IMR-90 (cell line): ENCODE measurements around the gene STON2. TPM values are rescaled to one million over a fixed set of nuclear protein-coding genes. Genes with fewer than 3 reads are reported as not detected.

Experiments used
- ATAC-seq: fragments of 200-7000 bp; cut with Tn5 transposase; 2 replicates; pipeline ENCODE4 v1.9.1; 2020; ENCODE audit warnings: low read depth, mild to moderate bottlenecking, moderate library complexity
- BruUV-seq: library from RNA; stranded (reverse); fragments of 400-500 nt; replicated peaks from 2 replicates; lab custom pipeline; 2021; lab: Mats Ljungman, UMichigan
- CTCF ChIA-PET: fragments of 300-600 bp; formaldehyde crosslinking; extraction: SDS; loops from one replicate; lab custom pipeline; 2021; ENCODE audit warnings: antibody characterized with exemption; lab: Yijun Ruan, JAX
- POLR2A ChIA-PET: fragments of 300-600 bp; sonication (Branson Sonifier 250); formaldehyde crosslinking; loops from one replicate; lab custom pipeline; 2022; ENCODE audit warnings: antibody characterized with exemption; ENCODE audit not compliant: unreplicated experiment; lab: Charles Lee
- DNase-seq: peaks from one replicate; pipeline ENCODE4 v3.0.0; 2013
- H2AFZ ChIP-seq: replicated peaks from 2 replicates; pipeline ENCODE3; 2013; ENCODE audit warnings: low read length, mild to moderate bottlenecking; ENCODE audit not compliant: poor library complexity
- H2AK5ac ChIP-seq: 2 replicates; pipeline ENCODE4 v1.6.1; 2013; ENCODE audit warnings: low read depth, low read length, inconsistent platforms
- H2AK9ac ChIP-seq: replicated peaks from 2 replicates; pipeline ENCODE3; 2013; ENCODE audit warnings: mild to moderate bottlenecking, low read depth, low read length, moderate library complexity; ENCODE audit not compliant: poor library complexity
- H2BK120ac ChIP-seq: 2 replicates; pipeline ENCODE4 v1.6.1; 2013; ENCODE audit warnings: low read depth, low read length, inconsistent platforms
- H2BK15ac ChIP-seq: 3 replicates; pipeline ENCODE4 v1.6.1; 2013; ENCODE audit warnings: low read depth, low read length, inconsistent platforms
- H2BK20ac ChIP-seq: 2 replicates; pipeline ENCODE4 v1.6.1; 2013; ENCODE audit warnings: low read depth, mild to moderate bottlenecking, inconsistent platforms, low read length, moderate library complexity
- H2BK5ac ChIP-seq: 2 replicates; pipeline ENCODE4 v1.6.1; 2013; ENCODE audit warnings: mild to moderate bottlenecking, low read depth, low read length, inconsistent platforms; ENCODE audit not compliant: poor library complexity, severe bottlenecking
- H3K14ac ChIP-seq: replicated peaks from 2 replicates; pipeline ENCODE4 v1.6.1; 2013; ENCODE audit warnings: low read depth, low read length, inconsistent platforms
- H3K18ac ChIP-seq: 2 replicates; pipeline ENCODE4 v1.6.1; 2013; ENCODE audit warnings: low read depth, low read length, control low read depth
- H3K23ac ChIP-seq: 2 replicates; pipeline ENCODE4 v1.6.1; 2013; ENCODE audit warnings: low read depth, low read length, inconsistent platforms
- H3K27ac ChIP-seq: 2 replicates; pipeline ENCODE4 v1.5.1; 2013; ENCODE audit warnings: mild to moderate bottlenecking, control low read depth, low read length; ENCODE audit not compliant: insufficient read depth
- H3K27me3 ChIP-seq: 2 replicates; pipeline ENCODE4 v1.6.1; 2013; ENCODE audit warnings: low read length; ENCODE audit not compliant: control insufficient read depth, insufficient read depth
- H3K36me3 ChIP-seq: 2 replicates; pipeline ENCODE4 v1.6.1; 2013; ENCODE audit warnings: low read length, mixed read lengths; ENCODE audit not compliant: control insufficient read depth, insufficient read depth
- H3K4ac ChIP-seq: 2 replicates; pipeline ENCODE4 v1.6.1; 2013; ENCODE audit warnings: low read depth, low read length, inconsistent platforms
- H3K4me1 ChIP-seq: 2 replicates; pipeline ENCODE4 v1.6.1; 2013; ENCODE audit warnings: low read length, mixed read lengths; ENCODE audit not compliant: control insufficient read depth, insufficient read depth
- H3K4me2 ChIP-seq: 2 replicates; pipeline ENCODE4 v1.6.1; 2013; ENCODE audit warnings: low read depth, mild to moderate bottlenecking, control low read depth, low read length, moderate library complexity
- H3K4me3 ChIP-seq: 2 replicates; pipeline ENCODE4 v1.5.1; 2013; ENCODE audit warnings: low read depth, mild to moderate bottlenecking, control low read depth, low read length, moderate library complexity; ENCODE audit not compliant: insufficient read depth
- H3K56ac ChIP-seq: 2 replicates; pipeline ENCODE4 v1.6.1; 2013; ENCODE audit warnings: low read length, inconsistent platforms; ENCODE audit not compliant: insufficient read depth; ENCODE audit errors: extremely low read depth
- H3K79me1 ChIP-seq, 2 experiments: 2 replicates each; pipeline ENCODE4 v1.6.1; 2013; ENCODE audit warnings: low read length in 2 of 2, inconsistent platforms in 1 of 2, low read depth in 1 of 2
- H3K9ac ChIP-seq: 2 replicates; pipeline ENCODE4 v1.6.1; 2013; ENCODE audit warnings: low read depth, low read length, control low read depth
- H3K9me1 ChIP-seq: 2 replicates; pipeline ENCODE4 v1.6.1; 2013; ENCODE audit warnings: low read length, inconsistent platforms; ENCODE audit not compliant: insufficient read depth
- H3K9me3 ChIP-seq: 2 replicates; pipeline ENCODE4 v1.6.1; 2013; ENCODE audit warnings: low read length; ENCODE audit not compliant: control insufficient read depth, insufficient read depth
- H4K20me1 ChIP-seq: 2 replicates; pipeline ENCODE4 v1.6.1; 2013; ENCODE audit warnings: low read length, inconsistent platforms; ENCODE audit not compliant: insufficient read depth
- H4K5ac ChIP-seq: 2 replicates; pipeline ENCODE4 v1.6.1; 2013; ENCODE audit warnings: mild to moderate bottlenecking, low read depth, low read length, control low read depth
- H4K8ac ChIP-seq, 2 experiments: 2 replicates each; pipeline ENCODE4 v1.6.1; 2013; ENCODE audit warnings: low read depth in 2 of 2, low read length in 2 of 2, control low read depth in 1 of 2, inconsistent platforms in 1 of 2
- H4K91ac ChIP-seq: 2 replicates; pipeline ENCODE4 v1.6.1; 2013; ENCODE audit warnings: low read depth, low read length, inconsistent platforms; ENCODE audit not compliant: insufficient read depth
- BHLHE40 ChIP-seq: fragments of 150-350 bp; IDR thresholded peaks from 2 replicates; pipeline ENCODE4 v1.6.1; 2016; ENCODE audit warnings: mild to moderate bottlenecking, low read depth, low read length
- CEBPB ChIP-seq: IDR thresholded peaks from 2 replicates; pipeline ENCODE4 v1.6.1; 2012; ENCODE audit warnings: low read depth, low read length, improper control_type of control experiment
- CHD1 ChIP-seq: IDR thresholded peaks from 2 replicates; pipeline ENCODE4 v1.6.1; 2012; ENCODE audit warnings: low read depth, low read length, improper control_type of control experiment
- ELK1 ChIP-seq: fragments of 150-350 bp; IDR thresholded peaks from 2 replicates; pipeline ENCODE4 v1.6.1; 2016; ENCODE audit warnings: low read depth, mild to moderate bottlenecking, low read length, moderate library complexity, borderline replicate concordance
- FOS ChIP-seq: fragments of 150-350 bp; IDR thresholded peaks from 2 replicates; pipeline ENCODE4 v1.6.1; 2016; ENCODE audit warnings: low read depth, low read length
- MAZ ChIP-seq: IDR thresholded peaks from 2 replicates; pipeline ENCODE4 v1.6.1; 2012; ENCODE audit warnings: low read depth, mild to moderate bottlenecking, low read length, improper control_type of control experiment, moderate library complexity, borderline replicate concordance
- MXI1 ChIP-seq: IDR thresholded peaks from 2 replicates; pipeline ENCODE4 v1.6.1; 2012; ENCODE audit warnings: low read depth, mild to moderate bottlenecking, low read length, moderate library complexity, borderline replicate concordance
- NFE2L2 ChIP-seq: fragments of 150-350 bp; IDR thresholded peaks from 2 replicates; pipeline ENCODE4 v1.6.1; 2016; ENCODE audit warnings: low read depth, mild to moderate bottlenecking, low read length
- POLR2A ChIP-seq: IDR thresholded peaks from 2 replicates; pipeline ENCODE4 v1.6.1; 2012; ENCODE audit warnings: mild to moderate bottlenecking, low read depth, low read length
- RAD21 ChIP-seq: IDR thresholded peaks from 2 replicates; pipeline ENCODE4 v1.6.1; 2012; ENCODE audit warnings: low read length, improper control_type of control experiment
- RCOR1 ChIP-seq: IDR thresholded peaks from 2 replicates; pipeline ENCODE4 v1.6.1; 2012; ENCODE audit warnings: mild to moderate bottlenecking, low read length, improper control_type of control experiment; ENCODE audit not compliant: insufficient replicate concordance
- RFX5 ChIP-seq: IDR thresholded peaks from 2 replicates; pipeline ENCODE4 v1.8.0; 2012; ENCODE audit warnings: low read depth, mild to moderate bottlenecking, low read length, moderate library complexity
- SMC3 ChIP-seq: fragments of 150-350 bp; IDR thresholded peaks from 2 replicates; pipeline ENCODE4 v1.6.1; 2016; ENCODE audit warnings: low read depth, mild to moderate bottlenecking, antibody characterized with exemption, low read length, moderate library complexity
- WGBS, 2 experiments: methylation state at CpG; one replicate each; pipeline versions ENCODE4 v1.1.5 to v1.1.7; 2013; ENCODE audit warnings: missing lambda C conversion rate in 2 of 2; ENCODE audit not compliant: insufficient read length in 1 of 2; ENCODE audit errors: extremely low coverage in 2 of 2; 5-methylcytosine and 5-hydroxymethylcytosine counted together
- dilution Hi-C: fragments of 300-500 bp; cut with HindIII; formaldehyde crosslinking; loops from one replicate; pipeline ENCODE4 v1.14.3; 2018; ENCODE audit warnings: low sequenced_read_pairs; ENCODE audit not compliant: unreplicated experiment
- in situ Hi-C: fragments of 300-500 bp; cut with MboI; formaldehyde crosslinking; loops from 3 replicates; pipeline ENCODE4 v1.14.3; 2019; ENCODE audit warnings: low sequenced_read_pairs, inconsistent platforms, mixed read lengths
- intact Hi-C: fragments of 100-400 bp; cut with micrococcal nuclease; formaldehyde crosslinking; loops from 2 replicates; pipeline ENCODE4 v1.10.0; 2022
- polyA plus RNA-seq, 3 experiments: library from polyadenylated mRNA; depleted of rRNA; stranded (reverse); fragments of >200 nt; gene quantifications; 2 replicates each; pipeline ENCODE4 v1.2.3, GENCODE V29; 2012; ENCODE audit warnings: low replicate concordance in 1 of 3
- total RNA-seq: library from RNA; depleted of rRNA; stranded (reverse); fragments of >200 nt; gene quantifications from 2 replicates; pipeline ENCODE4 v1.2.3, GENCODE V29; 2012
- TF ChIP-seq, protein P1 (sequence below): conservative IDR thresholded peaks from 2 replicates; pipeline ENCODE4 v1.5.1; 2012; ENCODE audit warnings: mild to moderate bottlenecking, low read depth, low read length, improper control_type of control experiment

Gene STON2
- total and polyA plus RNA-seq, 2 of the 4 experiments (the other 2 are of a cell fraction), result not detected

GRCh38 chr14:81269100-81269978 is 130.8 kb downstream of the STON2 start:
- Histone ChIP-seq H3K27me3 (no peaks in the 10 kb centered on the region; the same call in 1 of the 2 replicates), H3K23ac (no peak overlapping the region), H2BK120ac (no peak overlapping the region), H3K9me1 (no peaks in the 10 kb centered on the region), H3K9ac (no peak overlapping the region), H3K18ac (no peak overlapping the region), H3K27ac (no peak overlapping the region), H3K4me2 (no peak overlapping the region), H2AFZ (no peak overlapping the region), H2BK20ac (no peak overlapping the region), H4K91ac (no peak overlapping the region), H3K36me3 (no peaks in the 10 kb centered on the region), H3K4me3 (no peak overlapping the region), H2BK15ac (no peak overlapping the region), H4K8ac (no peak overlapping the region), H3K4ac (no peak overlapping the region), H4K20me1 (no peaks in the 10 kb centered on the region), H3K56ac (no peak overlapping the region), H3K9me3 (no peaks in the 10 kb centered on the region), H4K5ac (no peak overlapping the region), H3K4me1 (no peaks in the 10 kb centered on the region), H3K14ac (no peak overlapping the region), H2AK9ac (no peak overlapping the region), H2AK5ac (no peak overlapping the region), H3K79me1 (no peaks in the 10 kb centered on the region), H2BK5ac (no peak overlapping the region)
- dilution Hi-C loops (no loop called here), in situ Hi-C loops (no loop called here), intact Hi-C loops (loop anchor here (1.0 kb wide), 2 partner anchors 184 to 195 kb away; no protein-coding TSS in a partner anchor)
- ChIA-PET CTCF (interaction anchor here (0.6 to 1.8 kb wide), 11 partner anchors 9 to 267 kb away, joined by 3 to 12 read pairs (median 3); no protein-coding TSS in a partner anchor), POLR2A (interaction anchor here (0.5 kb wide), 1 partner anchor 20 kb away, joined by 5 read pairs; no protein-coding TSS in a partner anchor)
- no TSS peak for BruUV-seq
- ATAC-seq (peak; percentile 98), DNase-seq (peak; percentile 68)
- WGBS, 2 experiments, result no CpG with 5 or more reads among the region's 7 CpGs
- peak; percentile 75 for TF ChIP-seq SMC3
- no peak for TF ChIP-seq RCOR1
- TF ChIP-seq NFE2L2, result no peak
- TF ChIP-seq MXI1, result no peak
- TF ChIP-seq, protein P1, sequence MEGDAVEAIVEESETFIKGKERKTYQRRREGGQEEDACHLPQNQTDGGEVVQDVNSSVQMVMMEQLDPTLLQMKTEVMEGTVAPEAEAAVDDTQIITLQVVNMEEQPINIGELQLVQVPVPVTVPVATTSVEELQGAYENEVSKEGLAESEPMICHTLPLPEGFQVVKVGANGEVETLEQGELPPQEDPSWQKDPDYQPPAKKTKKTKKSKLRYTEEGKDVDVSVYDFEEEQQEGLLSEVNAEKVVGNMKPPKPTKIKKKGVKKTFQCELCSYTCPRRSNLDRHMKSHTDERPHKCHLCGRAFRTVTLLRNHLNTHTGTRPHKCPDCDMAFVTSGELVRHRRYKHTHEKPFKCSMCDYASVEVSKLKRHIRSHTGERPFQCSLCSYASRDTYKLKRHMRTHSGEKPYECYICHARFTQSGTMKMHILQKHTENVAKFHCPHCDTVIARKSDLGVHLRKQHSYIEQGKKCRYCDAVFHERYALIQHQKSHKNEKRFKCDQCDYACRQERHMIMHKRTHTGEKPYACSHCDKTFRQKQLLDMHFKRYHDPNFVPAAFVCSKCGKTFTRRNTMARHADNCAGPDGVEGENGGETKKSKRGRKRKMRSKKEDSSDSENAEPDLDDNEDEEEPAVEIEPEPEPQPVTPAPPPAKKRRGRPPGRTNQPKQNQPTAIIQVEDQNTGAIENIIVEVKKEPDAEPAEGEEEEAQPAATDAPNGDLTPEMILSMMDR, result peak; percentile 79
- TF ChIP-seq POLR2A, result no peak
- no peak for TF ChIP-seq MAZ
- TF ChIP-seq RFX5, result no peak
- TF ChIP-seq BHLHE40, result no peak
- TF ChIP-seq CHD1, result no peak
- TF ChIP-seq RAD21, result peak; percentile 66
- TF ChIP-seq FOS, result no peak
- TF ChIP-seq CEBPB, result no peak
- no peak for TF ChIP-seq ELK1
